ENCODE data around the gene SLC25A23. TPM values are rescaled to one million over a fixed set of nuclear protein-coding genes. Genes with fewer than 3 reads are reported as not detected.

SLC25A23 gene
- total RNA-seq, 1 donor from 2014 or later, result 36.9 TPM

DNA sequence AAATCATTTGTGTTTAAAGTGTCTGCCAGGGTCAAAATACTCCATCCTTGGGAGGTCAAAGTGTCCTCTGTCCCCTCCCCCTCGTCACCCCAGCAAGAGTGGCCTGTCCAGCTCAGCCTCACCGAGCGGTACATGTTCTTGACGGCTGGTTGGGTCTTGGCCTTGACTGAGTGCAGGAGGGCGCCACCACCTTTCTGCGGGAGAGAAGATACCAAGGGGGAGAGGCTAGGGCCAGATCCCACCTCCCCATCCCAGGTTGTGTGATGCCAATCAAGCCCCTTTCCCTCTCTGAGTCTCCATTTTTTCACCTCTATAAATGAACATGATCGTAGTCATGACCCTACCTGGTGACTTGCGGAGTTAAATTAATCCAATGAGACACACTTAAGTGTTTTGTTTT, 10.6 kb upstream of the SLC25A23 start:
- FAIRE-seq (no peak), DNase-seq (ENCODE audit: low read depth) (no peak)
- Histone ChIP-seq H3K4me3 (ENCODE audit: low read depth, low read length) (no peak overlapping the region), H3K36me3 (ENCODE audit: control insufficient read depth, insufficient read depth, low read length) (peaks cover 10% of the 10 kb centered on the region), H3K27me3 (ENCODE audit: control insufficient read depth, insufficient read depth, low read length) (peaks cover 2% of the 10 kb centered on the region)
- TF ChIP-seq, protein P1, sequence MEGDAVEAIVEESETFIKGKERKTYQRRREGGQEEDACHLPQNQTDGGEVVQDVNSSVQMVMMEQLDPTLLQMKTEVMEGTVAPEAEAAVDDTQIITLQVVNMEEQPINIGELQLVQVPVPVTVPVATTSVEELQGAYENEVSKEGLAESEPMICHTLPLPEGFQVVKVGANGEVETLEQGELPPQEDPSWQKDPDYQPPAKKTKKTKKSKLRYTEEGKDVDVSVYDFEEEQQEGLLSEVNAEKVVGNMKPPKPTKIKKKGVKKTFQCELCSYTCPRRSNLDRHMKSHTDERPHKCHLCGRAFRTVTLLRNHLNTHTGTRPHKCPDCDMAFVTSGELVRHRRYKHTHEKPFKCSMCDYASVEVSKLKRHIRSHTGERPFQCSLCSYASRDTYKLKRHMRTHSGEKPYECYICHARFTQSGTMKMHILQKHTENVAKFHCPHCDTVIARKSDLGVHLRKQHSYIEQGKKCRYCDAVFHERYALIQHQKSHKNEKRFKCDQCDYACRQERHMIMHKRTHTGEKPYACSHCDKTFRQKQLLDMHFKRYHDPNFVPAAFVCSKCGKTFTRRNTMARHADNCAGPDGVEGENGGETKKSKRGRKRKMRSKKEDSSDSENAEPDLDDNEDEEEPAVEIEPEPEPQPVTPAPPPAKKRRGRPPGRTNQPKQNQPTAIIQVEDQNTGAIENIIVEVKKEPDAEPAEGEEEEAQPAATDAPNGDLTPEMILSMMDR (IDR thresholded peaks at IDR 0.05; ENCODE audit: insufficient read depth, low read length, severe bottlenecking), result no peak

DNA sequence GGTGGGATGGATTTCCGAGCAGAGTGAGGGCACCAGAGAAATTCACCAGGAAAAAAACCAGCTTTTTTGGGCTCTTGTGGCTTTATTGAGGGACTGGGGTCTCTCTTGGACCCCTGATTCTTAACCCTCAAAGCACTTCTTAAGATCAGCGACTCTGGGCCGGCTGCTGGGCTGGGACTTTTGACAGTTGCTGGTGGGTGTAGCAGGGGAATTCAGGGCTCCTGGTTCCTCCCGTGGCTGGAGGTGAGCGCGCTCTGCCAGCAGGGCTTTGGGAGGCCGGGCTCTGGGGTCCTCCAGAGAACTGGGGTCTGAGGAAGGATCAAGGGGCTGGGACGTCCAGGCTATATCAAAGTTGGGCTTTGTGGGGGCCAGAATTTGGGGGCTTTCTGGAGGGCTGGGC, 7.8 kb upstream of the SLC25A23 start:
- FAIRE-seq, result no peak
- Histone ChIP-seq H3K4me3 (ENCODE audit: low read depth, low read length) (no peak overlapping the region), H3K36me3 (ENCODE audit: control insufficient read depth, insufficient read depth, low read length) (peaks cover 10% of the 10 kb centered on the region), H3K27me3 (ENCODE audit: control insufficient read depth, insufficient read depth, low read length) (no peaks in the 10 kb centered on the region)
- DNase-seq (ENCODE audit: low read depth), result no peak
- TF ChIP-seq, protein P1 (IDR thresholded peaks at IDR 0.05; ENCODE audit: insufficient read depth, low read length, severe bottlenecking), result no peak

DNA sequence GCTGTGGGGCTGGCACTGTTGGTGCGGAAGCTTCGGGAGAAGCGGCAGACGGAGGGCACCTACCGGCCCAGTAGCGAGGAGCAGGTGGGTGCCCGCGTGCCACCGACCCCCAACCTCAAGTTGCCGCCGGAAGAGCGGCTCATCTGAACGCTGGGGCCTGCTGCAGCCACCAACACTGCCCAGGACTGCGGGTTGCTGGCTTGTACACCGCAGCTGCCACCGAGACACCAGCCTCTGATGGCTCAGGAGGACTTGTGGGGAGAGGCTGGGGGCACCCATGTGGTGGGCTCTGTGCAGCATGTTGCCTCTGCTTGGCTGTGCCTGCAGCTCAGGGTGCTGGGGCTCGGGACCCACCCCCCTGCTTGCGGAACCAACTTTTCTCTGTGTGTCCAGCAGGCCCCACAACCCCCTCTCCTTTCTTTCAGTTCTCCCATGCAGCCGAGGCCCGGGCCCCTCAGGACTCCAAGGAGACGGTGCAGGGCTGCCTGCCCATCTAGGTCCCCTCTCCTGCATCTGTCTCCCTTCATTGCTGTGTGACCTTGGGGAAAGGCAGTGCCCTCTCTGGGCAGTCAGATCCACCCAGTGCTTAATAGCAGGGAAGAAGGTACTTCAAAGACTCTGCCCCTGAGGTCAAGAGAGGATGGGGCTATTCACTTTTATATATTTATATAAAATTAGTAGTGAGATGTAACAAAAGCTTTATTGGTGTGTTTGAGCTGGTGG, 7.1 kb upstream of the SLC25A23 start:
- Histone ChIP-seq H3K36me3 (ENCODE audit: control insufficient read depth, insufficient read depth, low read length) (peaks cover 10% of the 10 kb centered on the region), H3K4me3 (ENCODE audit: low read depth, low read length) (no peak overlapping the region), H3K27me3 (ENCODE audit: control insufficient read depth, insufficient read depth, low read length) (no peaks in the 10 kb centered on the region)
- FAIRE-seq (no peak), DNase-seq (ENCODE audit: low read depth) (no peak)
- TF ChIP-seq, protein P1 (IDR thresholded peaks at IDR 0.05; ENCODE audit: insufficient read depth, low read length, severe bottlenecking), result no peak

DNA sequence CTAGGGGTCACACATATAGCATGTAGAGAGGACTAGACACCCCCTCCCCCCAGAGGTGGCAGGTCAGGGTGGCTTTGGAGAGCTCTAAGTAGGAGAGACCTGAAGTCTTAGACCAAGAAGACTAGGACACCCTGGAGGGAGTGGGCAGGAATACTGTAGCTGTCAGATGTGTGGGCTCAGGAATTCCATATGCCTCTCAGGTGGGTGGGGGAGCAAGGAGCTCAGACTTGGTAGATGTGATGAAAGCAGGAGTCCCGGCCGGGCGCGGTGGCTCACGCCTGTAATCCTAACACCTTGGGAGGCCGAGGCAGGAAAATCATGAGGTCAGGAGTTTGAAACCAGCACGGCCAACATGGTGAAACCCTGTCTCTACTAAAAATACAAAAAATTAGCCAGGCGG, 6.1 kb upstream of the SLC25A23 start:
- no peaks in the 10 kb centered on the region for H3K27me3 ChIP-seq (ENCODE audit: control insufficient read depth, insufficient read depth, low read length)
- no peak overlapping the region for H3K4me3 ChIP-seq (ENCODE audit: low read depth, low read length)
- H3K36me3 ChIP-seq (ENCODE audit: control insufficient read depth, insufficient read depth, low read length), result peaks cover 10% of the 10 kb centered on the region
- TF ChIP-seq, protein P1 (IDR thresholded peaks at IDR 0.05; ENCODE audit: insufficient read depth, low read length, severe bottlenecking), result no peak
- DNase-seq (ENCODE audit: low read depth) (no peak), FAIRE-seq (peak; percentile 7)

DNA sequence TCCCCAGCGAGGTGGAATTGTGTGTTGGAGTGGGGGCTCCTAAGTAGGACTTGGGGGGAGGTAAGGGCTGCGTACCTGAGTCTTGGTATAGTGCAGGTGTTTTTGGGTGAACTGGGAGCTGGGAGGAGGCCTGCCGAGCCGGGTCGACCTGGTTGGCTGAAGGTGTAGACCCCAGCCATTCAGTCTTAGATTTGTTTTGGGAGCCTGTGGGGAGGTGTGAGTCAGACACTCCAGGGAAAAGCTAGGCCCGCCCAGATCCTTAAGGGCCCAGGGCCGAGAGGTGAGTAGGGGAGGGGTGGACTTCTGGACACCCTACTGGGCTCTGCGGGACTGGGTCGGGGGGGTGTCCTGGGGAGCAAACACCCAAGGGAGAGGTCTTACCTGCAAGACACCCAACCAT, 5.4 kb upstream of the SLC25A23 start:
- H3K36me3 ChIP-seq (ENCODE audit: control insufficient read depth, insufficient read depth, low read length), result peaks cover 10% of the 10 kb centered on the region
- no peaks in the 10 kb centered on the region for H3K27me3 ChIP-seq (ENCODE audit: control insufficient read depth, insufficient read depth, low read length)
- H3K4me3 ChIP-seq (ENCODE audit: low read depth, low read length), result peak overlapping the region; percentile 96
- FAIRE-seq (no peak), DNase-seq (ENCODE audit: low read depth) (no peak)
- TF ChIP-seq, protein P1 (IDR thresholded peaks at IDR 0.05; ENCODE audit: insufficient read depth, low read length, severe bottlenecking), result no peak

All from bronchial epithelial cell (primary cell).